ENCODE data around the gene VEGFB.

VEGFB gene, protein sequence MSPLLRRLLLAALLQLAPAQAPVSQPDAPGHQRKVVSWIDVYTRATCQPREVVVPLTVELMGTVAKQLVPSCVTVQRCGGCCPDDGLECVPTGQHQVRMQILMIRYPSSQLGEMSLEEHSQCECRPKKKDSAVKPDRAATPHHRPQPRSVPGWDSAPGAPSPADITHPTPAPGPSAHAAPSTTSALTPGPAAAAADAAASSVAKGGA

DNA sequence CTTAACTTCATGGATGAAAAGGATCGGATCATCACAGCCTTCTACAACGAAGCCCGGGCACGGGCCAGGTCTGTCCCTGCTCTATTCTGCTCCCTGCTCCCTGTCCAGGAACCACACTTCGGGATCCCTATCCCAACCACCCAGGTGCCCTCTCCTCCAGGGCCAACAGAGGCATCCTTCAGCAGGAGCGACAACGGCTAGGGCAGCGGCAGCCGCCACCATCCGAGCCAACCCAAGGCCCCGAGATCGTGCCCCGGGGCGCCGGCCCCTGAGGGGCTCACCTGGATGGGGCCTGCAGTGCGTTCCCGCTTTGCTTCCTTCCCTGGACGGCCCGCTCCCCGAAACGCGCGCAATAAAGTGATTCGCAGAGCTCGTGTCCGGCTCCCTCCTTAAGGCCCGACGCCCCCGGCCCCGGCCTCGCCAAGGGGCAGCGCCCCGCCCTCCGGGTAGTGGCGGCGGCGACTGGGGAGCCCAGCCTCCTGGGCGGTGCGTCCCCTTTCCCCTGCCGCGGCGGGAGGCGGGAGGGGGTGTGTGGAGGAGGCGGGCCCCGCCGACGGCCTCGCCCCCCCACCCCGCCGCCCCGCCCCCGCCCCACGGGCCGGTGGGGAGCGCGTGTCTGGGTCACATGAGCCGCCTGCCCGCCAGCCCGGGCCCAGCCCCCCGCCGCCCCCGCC is at the start of gene VEGFB:
TSS of gene VEGFB (plus strand) at position 672 of the 674 bp plus-strand sequence. CDS start 250 bp downstream, outside the sequence.
- DNase-seq = peak; percentile 91

DNA sequence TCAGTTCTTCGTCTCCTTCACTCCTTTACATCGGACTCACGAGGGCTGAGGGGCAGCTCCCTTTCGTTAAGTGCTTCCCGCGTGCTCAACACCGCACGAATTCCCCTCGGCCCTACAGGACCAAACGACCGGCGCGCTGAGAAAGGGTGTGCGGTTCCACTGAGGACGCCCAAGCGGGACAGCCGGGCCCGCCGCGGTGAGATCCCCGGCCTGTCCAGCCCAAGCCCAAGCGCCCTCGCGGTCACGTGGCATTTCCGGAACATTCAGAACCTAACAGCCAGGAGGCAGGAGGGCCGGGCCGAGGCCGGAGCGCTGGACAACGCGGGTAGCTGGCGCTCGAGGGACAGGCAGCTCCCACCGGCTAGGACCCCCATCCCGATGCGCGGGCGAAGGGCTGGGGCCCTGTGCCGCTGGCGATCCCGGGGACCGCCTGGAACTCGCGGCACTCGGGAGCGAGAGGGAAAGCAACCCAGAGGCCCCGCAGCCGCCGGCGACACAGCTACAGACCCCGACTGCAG is 49.1 kb upstream of the VEGFB start:
- DNase-seq = no peak

GRCh38 chr11:64185693-64186491 is 48.5 kb upstream of the VEGFB start, which contains the start of gene STIP1:
Gene STIP1 (plus strand): TSS chr11:64186171. CDS start chr11:64186262, 91 bp downstream.
- peak; percentile 100 for DNase-seq

DNA sequence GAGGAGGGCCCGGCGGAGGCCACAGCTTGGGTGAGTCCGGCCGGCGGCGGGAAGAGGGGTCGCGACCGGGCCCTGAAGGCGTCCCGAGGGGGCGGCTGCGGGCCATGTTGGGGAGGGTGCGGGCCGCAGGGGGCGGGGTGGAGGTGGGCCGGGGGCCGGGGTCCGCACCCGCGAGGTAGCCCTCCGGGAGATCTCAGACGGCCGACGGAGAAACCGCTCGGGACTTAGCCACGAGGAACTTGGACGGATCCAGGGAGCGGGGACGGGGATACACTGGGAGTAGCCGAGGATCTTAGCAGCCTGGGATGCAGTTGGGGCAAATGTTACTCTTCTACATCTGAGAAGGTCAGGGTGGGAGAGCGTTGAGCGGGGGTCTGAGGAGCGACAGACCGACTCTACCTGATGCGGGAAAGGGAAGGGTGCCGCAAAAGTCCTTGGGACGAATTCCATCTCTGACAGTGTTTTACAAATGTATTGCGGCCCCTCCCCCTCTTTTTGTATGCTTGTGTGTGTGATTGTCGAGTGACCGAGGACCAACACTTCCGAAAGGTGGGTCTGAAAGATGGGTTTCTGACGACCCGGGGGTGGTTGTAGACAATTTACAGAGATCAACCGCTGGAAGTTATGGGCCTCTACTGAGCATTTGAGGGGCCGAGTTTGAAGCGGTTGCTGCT is 47.8 kb upstream of the VEGFB start:
- peak; percentile 80 for DNase-seq

DNA sequence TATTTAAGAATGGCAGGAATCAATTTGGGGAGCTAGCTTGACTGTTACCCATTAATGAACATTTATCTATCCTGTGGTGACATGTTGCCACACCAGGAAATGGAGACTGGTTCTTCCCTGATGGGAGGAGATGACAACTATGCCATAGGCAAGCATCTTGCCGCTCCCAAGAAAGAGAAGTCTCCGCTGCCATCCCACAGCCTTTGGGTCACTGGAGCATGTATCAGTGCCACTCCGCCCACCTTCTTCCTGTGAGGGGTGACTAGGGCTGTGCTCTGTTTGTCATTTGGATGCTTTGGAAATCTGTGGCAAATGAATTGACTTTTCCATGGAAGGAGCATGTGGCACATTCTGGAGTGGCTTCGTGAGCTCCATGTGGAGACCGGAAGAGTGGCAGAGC is 42.0 kb upstream of the VEGFB start:
- no peak for DNase-seq

DNA sequence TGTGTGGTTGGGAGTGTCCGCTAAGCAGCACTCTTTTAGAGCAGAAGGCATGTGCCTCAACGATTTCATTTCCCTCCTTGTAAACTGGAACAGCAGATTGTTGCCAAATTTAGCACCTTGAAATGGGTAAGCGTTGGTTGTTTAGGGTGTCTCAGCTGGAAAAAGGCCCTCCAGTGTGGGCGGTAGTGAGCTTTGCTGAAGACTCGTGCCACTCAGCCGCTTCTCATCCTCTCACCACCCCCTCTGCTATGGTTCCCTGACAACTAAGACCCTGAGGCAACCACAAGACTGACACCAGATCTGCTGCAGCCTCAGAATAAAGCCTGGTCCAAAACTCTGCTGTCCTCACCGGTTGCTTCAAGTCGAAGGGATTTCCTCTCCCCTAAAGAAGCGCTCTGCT is 37.8 kb upstream of the VEGFB start:
- no peak for DNase-seq

- no peak for DNase-seq
Measured at GRCh38 chr11:64198511-64198910, 35.9 kb upstream of the VEGFB start.

DNA sequence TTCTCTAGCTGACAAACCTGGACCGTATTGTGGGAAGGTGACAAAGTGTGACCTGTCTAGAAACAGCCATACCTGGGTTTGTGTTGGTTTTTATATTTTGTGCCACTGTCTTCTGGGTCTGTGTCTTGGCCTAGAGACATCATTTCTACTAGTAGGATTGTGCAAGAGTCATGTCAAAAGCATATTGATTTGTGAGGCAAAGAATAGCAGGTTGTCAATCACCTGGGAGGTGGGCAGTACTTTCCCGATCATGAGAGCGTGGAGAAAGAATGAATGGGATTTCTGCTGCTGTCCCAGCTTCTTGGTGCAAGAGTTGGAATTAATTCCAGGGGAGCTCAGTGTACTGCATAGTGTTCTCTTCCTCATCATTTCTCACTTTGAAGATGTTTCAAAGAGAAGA is 32.8 kb upstream of the VEGFB start:
- no peak for DNase-seq

GRCh38 chr11:64202992-64203391 is 31.4 kb upstream of the VEGFB start:
- no peak for DNase-seq

DNA sequence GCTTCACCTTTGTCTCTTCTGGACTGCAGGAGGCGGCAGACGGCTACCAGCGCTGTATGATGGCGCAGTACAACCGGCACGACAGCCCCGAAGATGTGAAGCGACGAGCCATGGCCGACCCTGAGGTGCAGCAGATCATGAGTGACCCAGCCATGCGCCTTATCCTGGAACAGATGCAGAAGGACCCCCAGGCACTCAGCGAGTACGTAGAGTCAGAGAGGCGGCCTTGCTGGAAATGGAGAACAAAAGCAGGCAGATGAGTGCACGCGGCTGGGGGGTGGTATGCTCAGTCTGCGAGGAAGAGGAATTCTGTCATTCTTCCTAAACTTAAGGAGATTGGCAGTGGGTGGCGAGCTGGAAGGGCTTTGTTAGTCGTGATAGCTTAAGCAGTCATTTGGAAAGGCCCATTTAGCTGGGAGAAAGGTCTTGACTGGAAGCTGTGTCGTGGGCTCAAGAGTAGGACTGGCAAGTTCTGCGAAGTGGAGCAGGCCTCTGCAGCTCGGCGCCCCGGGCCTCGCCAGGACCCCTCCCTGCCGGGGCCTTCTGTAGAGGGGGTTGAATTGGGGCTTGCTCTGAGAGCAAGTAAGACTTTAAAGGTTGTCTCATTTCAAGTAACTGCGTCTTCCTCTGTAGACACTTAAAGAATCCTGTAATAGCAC is 30.8 kb upstream of the VEGFB start:
- DNase-seq = no peak

DNA sequence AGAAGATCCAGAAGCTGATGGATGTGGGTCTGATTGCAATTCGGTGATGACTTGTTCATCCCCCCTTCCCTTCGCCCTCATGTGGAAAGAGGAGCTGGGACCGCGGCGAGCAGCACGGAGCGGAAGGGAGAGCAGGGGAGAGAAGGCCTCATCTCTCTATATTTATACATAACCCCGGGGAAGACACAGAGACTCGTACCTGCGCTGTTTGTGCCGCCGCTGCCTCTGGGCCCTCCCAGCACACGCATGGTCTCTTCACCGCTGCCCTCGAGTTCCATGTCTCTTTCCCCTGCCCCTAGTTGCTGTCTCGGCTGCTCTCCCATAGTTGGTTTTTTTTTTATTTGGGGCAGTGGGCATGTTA is 30.3 kb upstream of the VEGFB start:
- DNase-seq = no peak

DNA sequence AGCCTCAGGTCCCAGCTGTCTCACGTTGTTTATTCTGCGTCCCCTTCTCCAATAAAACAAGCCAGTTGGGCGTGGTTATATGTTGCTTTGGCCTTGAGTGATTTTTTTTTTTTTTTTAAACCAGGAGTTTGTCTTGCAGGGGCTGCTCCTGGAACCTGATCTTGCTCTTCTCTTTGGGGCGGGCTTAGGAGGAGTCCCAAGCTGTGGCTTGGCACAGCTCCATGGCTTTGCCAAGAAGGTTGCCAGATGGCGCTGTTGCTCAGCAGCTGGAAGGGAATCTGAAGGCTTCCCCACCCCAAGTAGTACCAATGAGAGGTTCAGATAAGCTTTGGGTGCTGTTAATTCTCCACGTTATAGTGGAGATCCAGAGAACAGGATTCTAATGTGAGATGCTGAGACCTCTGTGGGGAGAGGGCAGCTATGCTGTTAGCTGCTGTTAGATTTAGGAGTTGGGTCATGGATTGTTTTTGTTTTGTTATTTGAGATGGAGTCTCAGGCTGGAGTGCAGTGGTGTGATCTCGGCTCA is 29.9 kb upstream of the VEGFB start:
- peak; percentile 92 for DNase-seq

DNA sequence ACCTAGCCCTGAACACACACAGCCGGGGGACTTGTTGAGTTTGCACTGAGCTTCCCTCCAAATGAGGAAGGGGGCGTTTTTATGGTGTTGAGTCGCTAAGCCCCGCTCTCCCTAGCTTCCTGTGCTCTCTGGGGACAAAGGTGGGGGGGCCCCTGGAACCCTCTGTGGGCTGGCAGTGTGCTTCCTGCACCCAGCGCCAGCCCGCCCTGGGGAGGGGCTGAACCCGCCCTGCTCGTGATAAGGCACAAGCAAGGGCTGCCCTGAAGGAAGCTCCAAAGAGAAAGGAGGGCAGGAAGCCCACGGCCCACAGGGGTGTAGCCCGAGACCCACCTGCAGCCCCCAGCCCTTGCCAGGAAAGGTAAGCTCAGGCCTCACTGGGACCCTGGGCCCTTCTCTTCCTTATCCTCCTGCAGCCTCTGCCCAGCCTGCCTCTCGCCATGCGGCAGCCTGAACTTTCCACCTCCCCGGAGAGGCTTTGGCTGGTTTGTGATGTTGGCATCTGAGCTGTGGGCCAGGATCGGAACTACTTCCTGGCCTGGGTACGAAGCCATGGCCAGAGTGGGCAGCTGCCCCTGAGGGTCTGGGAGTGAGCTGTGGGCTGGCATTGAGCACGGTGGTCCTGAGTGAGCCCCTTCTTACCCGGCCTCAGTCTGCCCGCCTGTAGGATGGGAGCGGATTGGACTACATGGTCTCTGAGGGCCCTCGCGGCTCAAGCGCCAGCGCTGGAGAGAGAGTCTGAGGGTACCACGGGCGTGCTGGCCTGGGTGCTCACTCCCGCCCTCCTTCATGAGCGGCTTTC is 27.7 kb upstream of the VEGFB start, which contains the start of gene FERMT3:
TSS of gene FERMT3 (plus strand) at position 265 of the 799 bp plus-strand sequence. CDS start 644 bp downstream, outside the sequence.
- peak; percentile 89 for DNase-seq

GRCh38 chr11:64207256-64208085 is 26.9 kb upstream of the VEGFB start:
- peak; percentile 93 for DNase-seq

DNA sequence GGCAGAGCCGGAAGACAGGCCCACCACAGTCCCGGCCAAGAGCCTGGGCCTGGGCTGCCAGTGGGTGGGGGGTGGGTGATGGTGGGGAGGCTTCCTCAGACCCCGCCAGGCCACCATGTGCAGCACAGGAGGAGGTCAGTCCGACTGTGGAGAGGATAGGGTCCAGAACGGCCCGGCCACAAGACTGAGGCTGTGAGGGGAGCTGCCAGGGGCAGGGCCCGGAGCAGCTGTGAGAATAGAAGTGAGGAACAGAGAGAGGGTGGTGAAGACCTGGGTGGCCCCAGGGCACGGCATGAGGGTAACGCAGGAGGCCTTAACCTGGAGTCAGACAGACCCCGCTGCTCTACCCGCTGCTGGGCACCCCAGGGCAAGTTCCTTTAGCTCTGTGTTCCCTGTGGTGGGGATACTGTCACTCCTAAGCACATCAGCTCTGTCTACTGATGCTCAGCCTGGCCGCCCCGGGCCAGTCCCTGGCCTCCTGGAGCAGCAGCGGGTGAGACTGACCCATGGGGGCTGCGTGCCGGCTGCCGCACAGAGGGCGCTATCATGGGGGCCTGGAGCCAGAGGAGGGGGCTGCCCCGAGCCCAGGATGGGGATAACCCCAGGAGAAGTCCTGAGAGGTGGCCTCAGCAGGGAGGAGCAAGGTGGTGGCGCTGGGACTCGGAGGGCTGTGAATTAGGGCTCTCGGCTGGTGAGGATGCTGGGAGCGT is 26.1 kb upstream of the VEGFB start:
- DNase-seq = no peak

DNA sequence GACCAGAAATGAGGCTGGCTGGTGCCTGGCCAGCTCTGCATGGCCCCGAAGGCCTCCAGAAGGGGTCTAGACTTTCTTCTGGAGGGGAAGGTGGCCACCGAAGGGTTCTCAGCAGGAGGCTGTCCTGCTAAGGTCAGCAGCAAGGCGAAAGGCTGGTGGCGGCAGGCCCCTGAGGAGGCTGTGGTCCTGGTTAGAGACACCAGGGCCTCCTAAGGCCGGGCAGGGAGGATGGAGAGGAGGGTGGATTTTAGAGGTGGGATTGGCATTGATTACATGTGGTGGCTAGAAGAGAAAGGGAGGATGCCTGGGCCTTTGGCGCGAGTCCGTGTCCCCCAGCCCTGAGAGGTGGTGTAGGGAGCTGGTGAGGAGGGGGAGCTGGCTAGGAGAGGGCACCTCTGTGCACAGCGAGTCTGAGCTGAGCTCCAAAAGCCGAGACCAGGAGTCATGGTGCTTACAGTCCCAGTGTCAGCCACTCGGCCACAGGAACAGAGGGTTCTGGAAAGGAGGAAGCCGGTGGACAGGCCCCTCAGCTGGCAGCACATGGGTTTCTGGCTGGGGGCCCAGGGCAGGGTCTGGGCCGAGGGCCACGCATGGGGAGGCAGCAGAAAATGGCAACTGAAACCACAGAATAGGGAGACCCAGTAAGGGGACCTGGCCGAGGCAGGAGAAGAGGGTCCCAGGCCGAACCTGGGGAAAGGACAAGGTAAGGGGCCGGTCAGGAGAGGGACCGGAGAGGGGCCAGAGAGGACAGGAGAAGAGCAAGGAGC is 25.4 kb upstream of the VEGFB start:
- no peak for DNase-seq

GRCh38 chr11:64209563-64209843 is 24.9 kb upstream of the VEGFB start:
- no peak for DNase-seq

DNA sequence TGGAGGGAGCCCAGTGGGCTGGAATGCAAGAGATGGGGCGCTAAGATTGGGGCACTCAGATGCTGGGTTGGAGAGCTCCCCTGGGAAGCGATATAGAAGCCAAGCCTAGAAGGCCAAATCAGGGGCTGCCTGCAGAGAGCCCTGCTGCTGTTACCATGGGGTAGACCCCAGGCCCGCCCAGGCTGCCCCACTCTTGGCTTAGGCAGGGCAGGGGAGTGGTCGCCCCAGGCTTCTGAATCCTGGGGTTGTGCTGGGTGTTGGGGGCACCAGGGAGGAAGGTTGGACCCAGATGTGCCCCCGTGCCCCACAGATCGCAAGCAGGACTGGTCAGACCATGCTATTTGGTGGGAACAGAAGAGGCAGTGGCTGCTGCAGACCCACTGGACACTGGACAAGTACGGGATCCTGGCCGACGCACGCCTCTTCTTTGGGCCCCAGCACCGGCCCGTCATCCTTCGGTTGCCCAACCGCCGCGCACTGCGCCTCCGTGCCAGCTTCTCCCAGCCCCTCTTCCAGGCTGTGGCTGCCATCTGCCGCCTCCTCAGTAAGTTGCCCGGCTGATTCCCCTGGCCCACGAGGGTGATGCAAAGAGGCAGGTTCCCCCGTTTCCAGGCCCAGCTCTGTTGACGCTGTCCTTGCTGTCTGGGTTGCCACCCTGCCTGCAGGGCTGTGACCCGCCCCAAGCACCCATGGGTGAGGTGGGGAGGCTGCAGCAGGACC is 23.9 kb upstream of the VEGFB start:
- DNase-seq = no peak
